Measurements from ENCODE around the gene KIF16B.

DNA sequence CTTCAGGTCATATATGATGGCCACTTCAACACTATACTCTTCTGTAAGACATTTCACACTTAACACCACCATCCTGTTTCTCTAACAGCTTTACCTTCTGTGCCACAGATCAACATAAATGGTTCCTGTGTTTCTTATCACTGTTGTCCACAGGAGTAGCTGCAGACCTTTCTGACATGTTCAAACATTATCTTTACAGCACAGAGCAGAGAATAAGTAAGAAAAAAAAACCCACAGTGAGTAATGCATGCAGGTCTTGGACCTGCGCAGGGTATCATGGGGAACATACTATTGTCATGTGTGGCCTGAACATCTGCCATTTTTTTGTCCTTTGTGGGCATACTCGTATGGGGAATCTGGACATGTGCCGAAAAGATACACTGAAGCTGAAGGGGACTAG lies 161.9 kb downstream of the KIF16B start:
- TF ChIP-seq, protein P1, sequence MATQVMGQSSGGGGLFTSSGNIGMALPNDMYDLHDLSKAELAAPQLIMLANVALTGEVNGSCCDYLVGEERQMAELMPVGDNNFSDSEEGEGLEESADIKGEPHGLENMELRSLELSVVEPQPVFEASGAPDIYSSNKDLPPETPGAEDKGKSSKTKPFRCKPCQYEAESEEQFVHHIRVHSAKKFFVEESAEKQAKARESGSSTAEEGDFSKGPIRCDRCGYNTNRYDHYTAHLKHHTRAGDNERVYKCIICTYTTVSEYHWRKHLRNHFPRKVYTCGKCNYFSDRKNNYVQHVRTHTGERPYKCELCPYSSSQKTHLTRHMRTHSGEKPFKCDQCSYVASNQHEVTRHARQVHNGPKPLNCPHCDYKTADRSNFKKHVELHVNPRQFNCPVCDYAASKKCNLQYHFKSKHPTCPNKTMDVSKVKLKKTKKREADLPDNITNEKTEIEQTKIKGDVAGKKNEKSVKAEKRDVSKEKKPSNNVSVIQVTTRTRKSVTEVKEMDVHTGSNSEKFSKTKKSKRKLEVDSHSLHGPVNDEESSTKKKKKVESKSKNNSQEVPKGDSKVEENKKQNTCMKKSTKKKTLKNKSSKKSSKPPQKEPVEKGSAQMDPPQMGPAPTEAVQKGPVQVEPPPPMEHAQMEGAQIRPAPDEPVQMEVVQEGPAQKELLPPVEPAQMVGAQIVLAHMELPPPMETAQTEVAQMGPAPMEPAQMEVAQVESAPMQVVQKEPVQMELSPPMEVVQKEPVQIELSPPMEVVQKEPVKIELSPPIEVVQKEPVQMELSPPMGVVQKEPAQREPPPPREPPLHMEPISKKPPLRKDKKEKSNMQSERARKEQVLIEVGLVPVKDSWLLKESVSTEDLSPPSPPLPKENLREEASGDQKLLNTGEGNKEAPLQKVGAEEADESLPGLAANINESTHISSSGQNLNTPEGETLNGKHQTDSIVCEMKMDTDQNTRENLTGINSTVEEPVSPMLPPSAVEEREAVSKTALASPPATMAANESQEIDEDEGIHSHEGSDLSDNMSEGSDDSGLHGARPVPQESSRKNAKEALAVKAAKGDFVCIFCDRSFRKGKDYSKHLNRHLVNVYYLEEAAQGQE (IDR thresholded peaks at IDR 0.05; ENCODE audit: insufficient read depth in 1 of 2, low read depth in 2 of 2, low read length in 2 of 2), result no peak
- TF ChIP-seq FOXP2 (optimal IDR thresholded peaks at IDR 0.05; ENCODE audit: borderline replicate concordance, extremely low read depth, extremely low read length, insufficient read depth) (no peak), TAF1 (IDR thresholded peaks at IDR 0.05; ENCODE audit: borderline replicate concordance, insufficient read depth, low read length) (no peak), POLR2AphosphoS5 (IDR thresholded peaks at IDR 0.05; ENCODE audit: low read depth, low read length) (no peak)
